Measurements from ENCODE around the gene THBS2.
"Not testable (repeated sequence)": the region's sequence is repeated elsewhere in the genome, so short reads cannot be mapped to it uniquely, and the experiment has no call there.

THBS2 gene

DNA sequence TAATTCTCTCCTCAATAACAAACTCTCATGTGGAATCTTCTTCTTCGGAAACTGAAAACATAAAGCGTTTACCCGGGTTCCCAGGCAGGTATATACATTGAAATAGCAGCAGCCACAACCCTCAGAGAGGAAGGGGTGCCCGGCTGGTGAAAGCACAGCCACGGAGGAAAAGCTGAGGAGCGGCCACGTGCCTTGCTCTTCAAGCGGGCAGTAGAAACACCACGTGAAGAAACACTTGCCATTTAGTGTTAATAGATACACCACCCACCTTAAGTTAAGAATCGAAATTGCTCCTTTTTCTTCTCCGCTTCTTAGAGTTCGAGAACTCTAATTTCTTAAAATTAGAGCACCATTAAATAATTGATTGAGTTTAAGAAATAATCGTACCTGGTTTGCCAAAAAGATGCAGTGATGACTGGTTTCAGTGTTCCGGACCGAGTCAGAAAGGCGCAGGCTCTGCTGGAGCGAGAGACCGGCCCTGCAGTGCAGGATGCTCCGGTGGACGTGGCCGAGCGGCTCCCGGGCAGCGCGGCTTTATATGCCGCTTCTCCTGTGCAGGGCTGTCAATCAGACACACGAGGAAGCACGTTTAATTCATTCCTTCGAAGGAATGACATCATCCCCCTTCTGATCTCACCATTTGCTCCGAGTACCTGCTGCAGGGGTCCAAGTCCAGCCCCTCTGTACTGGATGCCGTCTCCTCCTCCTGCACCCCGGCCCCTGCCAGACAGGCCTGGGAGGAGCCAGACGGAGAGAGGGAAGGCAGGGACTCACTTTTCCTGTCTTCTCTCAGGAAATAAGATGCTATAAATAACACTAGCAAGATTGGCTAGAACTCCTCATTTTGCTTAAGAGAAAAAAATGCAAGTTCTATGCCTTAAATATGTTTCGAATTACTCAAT, at the start of gene THBS2:
Gene THBS2 (minus strand): TSS at position 510 of the 902 bp plus-strand sequence. CDS start 3,062 bp downstream, outside the sequence.
- DNase-seq, result no peak

DNA sequence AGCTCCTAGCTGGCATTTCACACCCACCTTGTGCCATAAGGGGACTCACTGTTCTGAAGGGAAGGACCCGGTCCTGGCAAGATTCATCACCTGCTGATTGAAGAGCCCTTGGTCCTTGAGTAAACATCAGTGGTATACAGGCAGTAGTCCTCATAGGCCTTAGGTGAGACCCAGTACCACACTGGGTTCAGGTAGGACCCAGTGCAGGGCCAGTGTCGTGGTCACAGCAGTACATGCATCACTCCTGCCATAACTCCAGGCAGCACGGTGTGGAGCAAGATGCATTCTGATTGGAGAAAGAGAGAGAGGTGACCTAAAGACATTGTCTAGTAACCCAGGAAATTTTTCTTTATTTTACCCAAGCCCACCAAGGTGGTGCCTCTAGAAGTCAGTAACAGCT, 49.1 kb upstream of the THBS2 start:
- no peak for DNase-seq

DNA sequence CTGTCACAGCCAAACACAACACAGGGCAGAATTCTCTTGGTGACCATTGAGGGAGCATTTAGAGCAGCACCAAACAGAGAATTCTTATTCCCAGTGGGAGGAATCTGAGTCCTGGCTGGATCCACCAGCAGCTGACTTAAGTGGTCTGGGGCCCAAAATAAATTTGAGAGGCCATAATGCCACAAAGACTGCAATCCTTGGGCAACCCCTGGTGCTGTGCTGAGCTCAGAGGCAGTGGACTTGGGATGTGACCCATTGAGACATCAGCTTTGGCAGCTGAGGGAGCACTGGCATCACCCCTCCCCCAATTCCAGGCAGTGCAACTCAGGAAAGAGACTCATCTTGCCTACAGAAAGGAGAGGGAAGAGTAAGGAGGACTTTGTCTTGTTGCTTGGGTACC, 48.6 kb upstream of the THBS2 start:
- no peak for DNase-seq

DNA sequence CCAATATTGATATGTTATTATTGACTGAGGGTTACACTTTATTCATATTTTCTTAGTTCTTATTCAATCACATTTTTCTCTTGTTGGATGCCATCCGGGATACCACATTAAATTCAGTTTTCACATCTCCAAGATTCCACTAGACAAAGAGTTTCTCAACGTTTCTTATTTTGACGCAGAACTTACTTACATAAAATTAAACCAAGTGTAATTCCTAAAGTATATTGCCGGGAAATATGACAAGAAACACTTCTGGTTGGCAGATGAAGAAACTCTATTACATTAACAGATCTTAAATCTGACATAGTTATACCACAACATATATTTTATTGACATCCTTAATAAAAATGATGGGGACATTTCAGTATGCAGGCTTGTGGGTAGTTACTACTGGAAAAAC, 47.3 kb upstream of the THBS2 start:
- DNase-seq, result no peak

DNA sequence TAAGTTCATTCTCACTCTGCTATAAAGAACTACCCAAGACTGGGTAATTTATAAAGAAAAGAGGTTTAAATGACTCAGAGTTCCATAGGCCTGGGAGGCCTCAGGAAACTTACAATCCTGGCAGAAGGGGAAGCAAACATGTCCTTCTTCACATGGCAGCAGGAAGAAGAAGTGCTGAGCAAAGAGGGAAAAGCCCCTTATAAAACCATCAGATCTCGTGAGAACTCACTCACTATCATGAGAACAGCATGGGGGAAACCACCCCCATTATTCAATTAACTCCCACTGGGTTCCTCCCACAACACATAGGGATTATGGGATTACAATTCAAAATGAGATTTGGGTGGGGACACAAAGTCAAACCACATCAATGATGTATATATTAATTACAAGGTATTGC, 45.0 kb upstream of the THBS2 start:
- not testable (repeated sequence) for DNase-seq

DNA sequence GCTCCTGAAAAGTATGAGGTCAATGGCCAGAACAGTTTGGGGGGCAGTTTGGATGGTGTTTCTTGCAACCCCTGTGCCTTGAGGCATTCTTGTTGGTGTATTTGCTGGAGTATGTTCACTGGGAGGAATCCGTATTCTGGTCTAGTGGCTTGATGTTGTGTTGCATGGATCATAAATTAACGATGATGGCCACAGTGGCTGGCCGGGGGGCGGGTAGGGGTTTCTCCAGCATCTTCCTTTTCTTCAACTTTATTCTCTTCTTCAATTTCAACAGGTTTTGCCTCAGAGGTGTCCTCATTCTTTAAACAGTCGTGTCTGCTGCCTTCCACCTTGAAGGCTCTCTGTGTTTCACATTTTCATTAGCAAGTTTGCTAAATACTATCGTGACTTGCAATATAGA, 43.0 kb upstream of the THBS2 start:
- no peak for DNase-seq

DNA sequence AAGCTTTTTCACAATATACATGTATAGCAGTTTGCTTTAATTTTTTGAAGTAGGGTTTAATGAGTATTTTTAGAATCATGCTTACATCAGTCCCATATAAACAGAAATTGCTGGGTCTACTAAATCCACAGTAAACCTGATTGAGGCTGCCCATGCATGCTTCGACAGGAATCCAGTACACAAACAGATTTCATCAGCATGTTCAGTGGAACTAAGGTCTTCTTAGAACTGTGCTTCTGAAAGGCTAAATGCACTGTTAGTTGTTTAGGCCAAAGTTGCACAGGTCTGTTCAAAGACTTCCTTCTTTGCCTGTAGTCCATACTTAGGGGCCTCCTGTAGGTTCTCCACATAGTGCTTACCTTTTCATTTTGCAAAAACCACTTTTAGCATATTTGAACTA, 42.5 kb upstream of the THBS2 start:
- DNase-seq, result no peak

DNA sequence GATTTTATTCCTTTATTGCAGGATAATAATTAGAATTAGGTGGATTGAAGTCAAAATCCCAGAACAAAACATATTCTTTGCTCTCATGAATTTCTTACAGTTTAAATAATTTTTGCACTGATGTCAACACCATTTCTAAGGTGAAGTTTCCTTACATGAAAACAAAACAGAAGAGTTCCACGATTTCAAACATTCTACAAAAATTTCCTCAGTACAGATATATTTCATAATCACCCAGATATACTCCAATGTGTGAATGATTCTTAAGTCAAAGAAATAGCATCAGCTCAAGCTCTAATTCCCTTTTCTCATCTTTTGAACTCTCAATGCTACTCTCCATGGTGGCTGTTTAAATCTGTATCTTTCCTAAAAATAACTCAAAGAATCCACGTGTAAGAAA, 39.5 kb upstream of the THBS2 start:
- no peak for DNase-seq

DNA sequence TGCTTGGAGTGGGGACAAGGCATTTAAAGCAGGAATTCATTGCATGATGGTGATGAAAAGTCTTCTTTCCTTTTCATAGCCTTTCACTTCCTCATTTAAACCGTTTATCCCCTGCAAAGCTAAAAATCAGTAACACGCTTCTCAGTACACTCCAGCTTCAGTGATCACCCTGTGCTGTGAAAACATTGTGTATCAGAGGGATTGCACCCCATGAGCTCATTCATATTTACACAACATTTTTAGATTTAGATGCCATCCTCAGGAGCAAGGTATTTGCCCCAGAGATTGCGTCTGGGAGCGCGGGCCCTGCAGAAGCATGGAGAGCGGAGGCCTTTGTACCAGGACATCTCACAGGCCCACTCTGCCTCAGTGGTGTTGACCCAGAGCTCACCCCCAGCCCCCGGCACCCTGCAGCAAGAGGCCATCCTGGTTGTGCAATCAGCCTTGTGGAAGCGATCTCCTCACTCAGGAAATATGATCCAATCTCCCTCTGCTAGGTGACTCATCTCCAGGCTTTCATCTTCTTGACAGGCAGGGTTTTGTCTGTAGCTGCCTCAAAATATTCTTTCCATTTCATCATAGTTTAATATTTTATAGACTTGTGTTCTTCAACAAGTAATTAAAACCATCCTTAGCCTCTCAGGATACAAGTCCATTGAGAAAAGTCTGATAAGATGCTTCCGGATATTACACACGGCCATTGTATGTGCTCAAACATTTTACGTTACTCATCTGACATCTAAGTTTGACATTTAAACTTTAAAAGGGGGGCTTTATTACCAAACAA, 38.9 kb upstream of the THBS2 start:
- no peak for DNase-seq

DNA sequence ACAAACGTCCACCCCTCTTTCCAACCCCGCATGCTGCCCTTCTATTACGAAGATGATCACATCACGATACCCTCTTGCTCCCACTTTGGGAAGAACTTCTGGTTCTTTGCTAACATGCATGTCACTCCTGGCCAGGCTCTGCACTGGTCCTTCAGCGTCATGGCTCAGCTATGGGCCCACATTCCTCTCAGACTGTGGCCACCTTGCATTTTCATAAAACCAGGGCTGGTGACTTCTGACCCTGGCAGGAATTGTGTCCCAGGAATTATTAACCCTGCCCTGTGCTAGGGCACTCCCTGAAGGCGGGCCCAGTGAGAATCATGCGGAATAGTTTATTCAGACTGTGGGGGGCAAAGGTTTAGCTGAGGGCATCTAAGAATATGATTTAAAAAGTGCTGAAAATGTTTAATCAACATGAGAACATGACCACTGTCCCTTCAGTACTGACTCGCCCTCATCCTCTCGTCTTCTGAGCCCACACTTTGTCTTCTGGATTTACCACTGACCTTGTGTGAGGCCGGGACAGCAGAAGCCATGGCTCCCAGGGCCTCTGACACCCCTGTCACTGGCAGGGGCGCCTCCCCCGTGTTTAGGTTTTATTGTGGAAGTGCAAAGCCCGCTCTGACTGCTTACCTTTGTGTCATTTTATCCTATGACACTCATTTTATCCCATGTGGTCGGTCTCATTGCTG, 38.1 kb upstream of the THBS2 start:
- no peak for DNase-seq

DNA sequence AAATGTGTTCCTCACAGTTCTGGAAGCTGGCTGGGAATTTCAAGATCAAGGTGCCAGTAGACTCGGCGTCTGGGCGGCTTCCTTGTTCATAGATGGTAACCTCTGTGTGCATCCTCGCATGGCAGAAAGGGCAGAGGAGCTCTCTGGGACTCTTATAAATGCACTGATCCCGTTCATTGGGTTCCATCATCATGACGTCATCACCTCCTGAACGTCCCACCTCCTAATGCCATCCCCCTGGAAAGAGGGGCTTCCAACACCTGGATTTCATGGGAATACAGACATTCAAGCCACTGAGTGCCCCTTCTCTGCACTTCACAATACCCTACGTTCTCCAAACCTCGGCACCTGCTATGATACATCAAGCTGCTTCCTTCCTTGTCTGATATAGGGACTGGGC, 37.5 kb upstream of the THBS2 start:
- no peak for DNase-seq

DNA sequence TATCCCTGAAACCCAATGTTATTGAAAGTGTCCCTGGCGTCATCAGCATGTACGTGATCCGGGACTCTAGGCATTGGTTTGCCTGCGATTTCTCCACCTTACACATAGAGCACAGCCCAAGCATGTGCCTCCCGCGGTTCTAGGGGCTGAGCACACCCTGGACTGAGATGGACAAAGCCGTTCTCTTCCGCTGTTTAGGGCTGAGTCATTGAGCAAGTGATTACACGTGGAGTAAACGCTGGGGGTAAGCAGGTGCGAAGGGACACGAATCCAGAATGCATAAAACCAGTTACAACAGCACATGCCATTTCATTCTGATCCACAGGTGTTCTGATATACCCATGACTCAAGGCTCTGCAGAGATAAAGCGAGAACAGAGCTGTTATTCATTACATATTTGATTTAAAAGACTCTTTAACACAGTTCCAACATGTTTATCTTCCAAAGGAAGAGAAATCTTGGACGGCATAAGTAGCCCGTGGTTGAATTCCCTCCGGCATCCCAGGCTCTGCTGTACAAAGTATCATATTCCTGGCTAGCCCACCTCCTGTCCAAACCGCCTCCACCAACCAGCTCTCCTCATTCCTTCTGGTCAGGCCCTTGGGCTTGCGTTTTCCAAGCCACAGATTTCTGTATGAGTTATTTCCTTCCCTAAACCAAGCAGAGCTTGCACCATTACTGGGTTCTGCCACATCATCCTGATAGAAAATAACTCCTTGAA, 36.1 kb upstream of the THBS2 start:
- no peak for DNase-seq

DNA sequence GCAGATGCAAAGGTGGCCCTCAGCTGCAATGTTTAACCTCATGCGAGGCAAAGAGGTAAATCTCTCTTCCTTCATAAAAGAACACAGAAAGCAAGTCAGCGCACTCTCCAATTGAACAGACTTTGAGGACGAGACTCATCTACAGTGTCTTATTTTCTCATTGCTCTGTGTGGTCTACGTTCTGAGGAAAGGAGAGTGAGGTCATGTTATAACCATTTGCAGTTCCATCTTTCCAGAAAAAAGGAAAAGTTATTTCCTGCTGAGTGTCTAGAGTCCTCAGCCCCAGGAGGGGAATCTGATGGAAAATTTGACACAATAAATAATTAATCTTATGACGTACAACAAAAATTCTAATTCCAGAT, 35.6 kb upstream of the THBS2 start:
- DNase-seq, result no peak

DNA sequence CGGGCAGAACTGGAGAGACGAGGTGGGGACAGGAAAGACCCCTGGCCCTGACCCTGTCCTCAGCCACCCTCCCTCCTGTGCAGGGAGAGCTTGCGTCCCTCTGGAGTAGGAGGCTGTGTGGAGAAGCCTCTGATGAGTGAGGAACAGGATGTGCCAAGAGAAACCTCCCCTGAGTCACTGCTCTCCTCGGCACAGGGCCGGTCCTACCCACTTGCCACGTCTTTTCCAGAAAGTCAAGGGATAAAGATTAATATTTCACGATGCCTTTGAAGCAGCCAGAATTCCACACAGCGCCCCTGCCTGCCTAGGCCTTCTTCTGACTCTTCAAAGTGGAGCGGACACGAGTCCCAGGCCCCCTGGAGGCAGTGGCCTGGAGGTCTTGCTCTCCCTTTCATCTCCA, 34.9 kb upstream of the THBS2 start:
- no peak for DNase-seq

DNA sequence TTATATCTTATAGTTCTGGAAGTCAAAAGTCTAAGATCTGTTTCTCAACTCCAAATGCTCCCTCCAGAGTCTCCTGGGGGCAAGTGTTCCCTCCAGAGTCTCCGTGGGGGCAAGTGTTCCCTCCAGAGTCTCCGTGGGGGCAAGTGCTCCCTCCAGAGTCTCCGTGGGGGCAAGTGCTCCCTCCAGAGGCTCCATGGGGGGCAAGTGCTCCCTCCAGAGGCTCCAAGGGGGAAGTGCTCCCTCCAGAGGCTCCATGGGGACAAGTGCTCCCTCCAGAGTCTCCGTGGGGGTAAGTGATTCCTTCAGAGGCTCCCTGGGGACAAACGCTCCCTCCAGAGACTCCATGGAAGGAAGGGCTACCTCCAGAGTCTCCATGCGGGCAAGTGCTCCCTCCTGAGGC, 34.0 kb upstream of the THBS2 start:
- no peak for DNase-seq

DNA sequence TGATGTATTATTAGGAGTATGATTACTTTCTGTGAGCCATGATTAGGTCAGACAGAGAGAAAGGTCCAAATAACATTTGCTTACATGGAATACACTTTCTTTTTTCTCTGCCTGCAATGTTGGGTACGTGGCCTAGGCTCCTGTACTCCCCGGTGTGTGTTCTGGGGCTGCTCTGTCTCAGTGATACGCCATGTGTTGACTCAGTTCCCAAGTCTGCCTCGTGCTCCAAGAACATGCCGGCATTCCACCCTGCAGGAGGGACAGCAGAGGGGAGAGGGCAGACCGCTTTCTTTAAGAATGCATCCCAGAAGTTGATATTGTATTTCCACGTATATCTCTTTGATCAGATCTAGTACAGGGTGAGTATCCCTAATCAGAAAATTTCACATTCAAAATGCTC, 33.3 kb upstream of the THBS2 start:
- no peak for DNase-seq

DNA sequence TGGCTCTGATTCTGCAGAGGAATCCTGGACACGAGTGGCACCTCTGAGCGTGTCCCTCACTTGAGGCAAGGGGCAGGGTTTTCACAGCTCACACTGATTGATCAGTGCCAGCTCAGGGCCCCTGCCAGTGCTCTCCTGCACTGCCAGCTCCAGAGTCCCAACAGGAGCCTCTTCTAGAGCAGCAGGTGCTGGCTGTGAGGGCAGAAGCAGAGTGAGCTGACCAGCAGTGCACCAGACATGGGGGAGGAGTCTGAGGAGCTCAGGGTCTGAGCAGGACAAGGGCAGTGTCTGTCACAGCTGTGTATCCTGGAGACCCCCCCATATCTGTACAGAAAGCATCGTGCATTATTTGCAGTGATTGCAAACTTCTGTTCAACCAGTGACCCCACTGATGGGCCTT, 31.5 kb upstream of the THBS2 start:
- DNase-seq, result no peak

DNA sequence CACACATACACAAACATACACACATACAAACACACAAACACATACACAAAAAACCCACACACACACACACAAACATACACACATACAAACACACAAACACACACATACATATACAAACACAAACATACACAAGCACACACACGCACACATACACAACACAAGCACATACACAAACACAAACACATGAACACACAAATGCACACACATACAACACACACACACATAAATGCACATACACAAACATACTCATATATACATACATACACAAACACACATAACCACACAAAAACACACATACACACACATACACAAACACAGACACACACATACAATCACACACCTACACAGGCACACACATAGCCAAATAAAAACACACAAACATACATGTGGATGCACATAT, 30.3 kb upstream of the THBS2 start:
- no peak for DNase-seq

DNA sequence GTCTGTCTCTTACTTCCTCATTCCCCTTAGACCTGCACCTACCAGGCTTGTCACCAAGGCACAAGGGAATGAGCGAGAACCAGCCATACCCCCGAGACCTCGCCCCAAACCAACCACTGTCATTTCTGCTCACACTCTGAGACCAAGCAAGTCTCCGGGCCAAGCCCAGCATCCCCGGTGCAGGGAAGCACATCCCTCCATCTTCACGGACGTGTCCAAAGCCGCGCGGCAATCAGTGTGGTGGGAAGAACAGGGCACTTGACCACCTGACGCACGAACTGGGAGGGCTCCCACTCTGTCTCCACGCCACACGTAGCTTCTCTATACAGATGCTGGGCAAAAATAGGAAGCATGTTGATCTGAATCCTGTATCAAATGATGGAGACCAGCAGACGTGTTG, 28.4 kb upstream of the THBS2 start:
- DNase-seq, result no peak

DNA sequence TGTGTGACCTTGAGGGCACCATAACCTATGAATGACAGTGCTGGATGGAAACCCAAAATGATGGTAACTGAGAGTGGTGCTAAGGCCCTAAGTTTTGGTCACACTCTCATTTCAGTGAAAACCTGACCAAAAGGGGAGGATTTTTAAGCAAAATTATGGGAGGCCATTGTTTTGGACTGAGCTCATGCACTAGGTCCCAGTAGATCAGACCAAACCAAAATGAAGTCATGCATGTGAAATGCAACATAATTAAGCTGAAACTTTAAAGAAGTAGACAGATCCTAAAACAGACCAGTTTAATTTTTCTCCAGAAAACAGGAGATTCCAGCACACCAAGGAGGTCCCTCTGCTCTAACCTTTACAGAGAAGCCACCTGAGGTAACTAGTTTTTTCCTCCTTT, 24.0 kb upstream of the THBS2 start:
- DNase-seq, result no peak

DNA sequence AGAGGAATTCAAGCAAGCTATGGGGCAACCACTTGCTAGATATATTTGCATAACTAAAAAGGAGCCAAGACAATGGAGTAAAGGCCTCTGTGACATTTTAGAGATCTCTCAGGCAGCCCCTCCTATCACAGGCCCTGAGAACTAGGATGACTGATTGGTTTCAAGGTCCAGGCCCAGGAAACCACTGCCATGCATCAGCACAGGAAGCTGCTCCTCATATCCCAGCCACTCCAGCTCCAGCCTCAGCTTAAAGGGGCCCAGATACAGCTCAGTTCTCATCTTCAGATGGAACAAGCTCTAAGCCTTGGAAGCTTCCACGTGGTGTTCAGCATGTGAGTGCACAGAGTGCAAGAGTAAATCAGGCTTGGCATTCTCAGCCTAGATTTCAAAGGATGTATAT, 21.1 kb upstream of the THBS2 start:
- DNase-seq, result no peak

DNA sequence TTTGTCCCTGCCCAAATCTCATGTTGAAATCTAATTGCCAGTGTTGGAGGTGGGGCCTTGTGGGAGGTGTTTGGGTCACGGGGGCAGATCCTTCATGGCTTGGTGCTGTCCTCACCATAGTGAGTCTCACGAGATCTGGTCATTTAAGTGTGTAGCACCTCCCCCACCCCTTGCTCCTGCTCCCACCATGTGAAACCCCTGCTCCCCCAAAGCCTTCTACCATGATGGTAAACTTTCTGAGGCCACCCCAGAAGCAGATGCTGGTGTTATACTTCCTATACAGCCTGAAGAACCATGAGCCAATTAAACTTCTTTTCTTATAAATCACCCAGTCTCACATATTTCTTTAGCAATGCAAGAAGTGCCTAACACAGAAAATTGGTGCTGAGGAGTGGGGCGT, 19.9 kb upstream of the THBS2 start:
- no peak for DNase-seq

DNA sequence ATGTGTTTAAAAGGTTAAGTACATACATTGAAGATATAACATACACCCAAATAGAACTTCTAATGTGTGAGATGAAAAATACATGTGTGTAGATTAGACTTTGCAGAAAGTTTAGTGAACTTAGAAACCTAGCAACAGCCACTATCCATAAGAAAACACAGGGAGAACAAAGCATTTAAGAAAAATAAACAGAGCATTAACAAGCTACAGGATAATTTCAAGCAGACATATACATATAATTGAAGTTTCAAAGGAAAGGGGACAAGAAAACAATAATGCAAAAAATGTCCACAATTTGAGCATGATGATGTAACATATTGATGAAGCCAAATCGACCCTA, 18.2 kb upstream of the THBS2 start:
- no peak for DNase-seq
